Measurements from ENCODE around the gene FIGNL1. TPM values are rescaled to one million over a fixed set of nuclear protein-coding genes. Genes with fewer than 3 reads are reported as not detected.
"Not testable (repeated sequence)": the region's sequence is repeated elsewhere in the genome, so short reads cannot be mapped to it uniquely, and the experiment has no call there.

FIGNL1 gene
- total and polyA plus RNA-seq, 5 donors from 2014 or later, result 10.8 to 13.8 (median 12.5) TPM

DNA sequence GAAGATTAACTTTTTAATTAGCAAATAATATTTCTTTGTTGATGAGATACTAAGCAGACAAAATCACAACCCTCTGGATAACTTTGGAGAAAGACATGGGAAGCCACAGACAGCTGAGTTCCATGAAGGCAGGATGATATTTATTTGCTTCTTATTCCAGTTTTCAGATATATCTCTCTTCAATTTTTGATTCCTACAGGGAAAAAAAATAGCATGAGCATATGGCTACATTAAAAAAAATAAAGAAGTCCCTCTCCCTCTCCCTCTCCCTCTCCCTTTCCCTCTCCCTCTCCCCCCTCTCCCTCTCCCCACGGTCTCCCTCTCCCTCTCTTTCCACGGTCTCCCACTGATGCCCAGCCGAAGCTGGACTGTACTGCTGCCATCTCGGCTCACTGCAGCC lies 8.5 kb upstream of the FIGNL1 start:
- ATAC-seq (ENCODE audit: low read depth in 2 of 2); H3K27ac Mint-ChIP-seq; H3K36me3 Mint-ChIP-seq: not testable (repeated sequence)

DNA sequence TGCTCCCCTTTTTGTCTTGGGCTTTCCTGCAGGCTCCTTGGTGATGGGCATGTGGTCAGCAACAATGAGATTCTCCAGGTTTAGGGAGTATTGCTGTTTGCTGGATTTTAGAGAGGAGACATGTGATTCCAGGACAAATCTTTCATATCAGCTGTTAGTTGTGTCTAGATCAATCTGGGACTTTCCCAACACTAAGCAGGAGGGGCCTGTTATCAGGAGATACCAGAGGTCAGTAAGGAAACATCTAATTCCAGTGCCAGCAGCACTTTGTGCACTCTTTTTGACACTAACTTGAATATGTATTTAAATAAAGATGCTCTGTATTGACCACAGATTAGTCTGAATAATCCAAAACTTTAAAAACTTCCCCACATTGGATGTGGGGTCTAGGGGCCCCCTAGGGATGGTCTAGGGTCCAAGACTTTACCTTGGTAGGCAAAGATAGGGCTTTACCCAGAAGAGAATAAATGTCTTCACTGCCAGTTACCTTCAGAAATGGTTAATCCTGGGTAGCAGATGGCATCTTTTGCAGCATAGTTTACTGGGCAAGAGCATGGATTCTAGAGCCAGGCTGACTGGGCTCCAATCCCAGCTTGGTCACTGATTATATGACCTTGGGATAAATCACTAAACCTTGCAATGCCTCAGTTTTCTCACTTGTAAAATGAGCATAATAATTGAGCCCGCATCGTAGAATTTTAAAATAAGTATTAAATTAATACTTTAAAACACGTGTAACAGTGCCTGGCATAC lies 6.4 kb upstream of the FIGNL1 start:
- H3K27ac ChIP-seq (ENCODE audit: insufficient read depth, low read length, poor library complexity, severe bottlenecking), result no peak overlapping the region
- H3K27ac Mint-ChIP-seq, result no peak overlapping the region
- H3K4me3 ChIP-seq (ENCODE audit: low read depth, low read length), result no peak overlapping the region

More for the DNA sequence above, 8.5 kb upstream of the FIGNL1 start:
- H3K4me1 Mint-ChIP-seq; H3K9me3 Mint-ChIP-seq; H3K4me3 ChIP-seq (ENCODE audit: low read depth, low read length); H3K4me1 ChIP-seq (ENCODE audit: control insufficient read depth, insufficient read depth, low read length, poor library complexity, severe bottlenecking); H3K36me3 ChIP-seq (ENCODE audit: control insufficient read depth, insufficient read depth, low read length); DNase-seq; H3K27me3 ChIP-seq (ENCODE audit: control insufficient read depth, insufficient read depth, low read length); H3K9me3 ChIP-seq (ENCODE audit: control insufficient read depth in 2 of 2, low read length in 2 of 2); H3K4me3 Mint-ChIP-seq; H3K27ac ChIP-seq (ENCODE audit: insufficient read depth, low read length, poor library complexity, severe bottlenecking): not testable (repeated sequence)
- H3K27me3 Mint-ChIP-seq, result peaks cover 36% of the 10 kb centered on the region

DNA sequence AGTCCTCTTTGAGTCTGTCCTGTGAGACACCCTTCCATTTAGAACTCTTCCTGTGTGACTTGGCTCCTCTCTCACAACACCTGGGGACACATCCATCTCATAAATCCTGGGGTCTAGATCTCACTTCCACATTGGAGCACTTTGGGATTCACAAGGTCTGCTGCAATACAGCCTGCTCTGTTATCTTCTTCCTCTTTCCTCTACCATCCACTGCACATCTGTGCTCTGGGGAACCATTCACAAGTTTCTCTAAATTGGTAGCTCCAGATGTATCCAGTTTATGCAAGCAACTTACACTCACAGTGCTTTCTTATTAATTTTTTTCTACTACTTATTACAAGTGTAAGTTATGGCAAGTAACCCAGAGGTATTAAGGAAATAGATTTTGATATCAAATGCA lies 5.5 kb upstream of the FIGNL1 start:
- Histone ChIP-seq H3K4me1 (ENCODE audit: control insufficient read depth, insufficient read depth, low read length, poor library complexity, severe bottlenecking) (peaks cover 8% of the 10 kb centered on the region), H3K36me3 (ENCODE audit: control insufficient read depth, insufficient read depth, low read length) (no peaks in the 10 kb centered on the region), H3K4me3 (ENCODE audit: low read depth, low read length) (no peak overlapping the region), H3K27ac (ENCODE audit: insufficient read depth, low read length, poor library complexity, severe bottlenecking) (no peak overlapping the region), H3K27me3 (ENCODE audit: control insufficient read depth, insufficient read depth, low read length) (peaks cover 3% of the 10 kb centered on the region), H3K9me3 (ENCODE audit: control insufficient read depth in 2 of 2, low read length in 2 of 2) (no peaks in the 10 kb centered on the region)
- H3K4me3 Mint-ChIP-seq, result peak overlapping the region in 1 of 4 donors; percentile 8
- DNase-seq, result no peak
- peak overlapping the region in 1 of 3 donors; percentile 35 for H3K27ac Mint-ChIP-seq
- no peaks in the 10 kb centered on the region for H3K36me3 Mint-ChIP-seq
- H3K27me3 Mint-ChIP-seq, result peaks cover 38% of the 10 kb centered on the region
- peaks cover 0 to 3% (median 0%) of the 10 kb centered on the region in 7 donors for H3K9me3 Mint-ChIP-seq
- ATAC-seq (ENCODE audit: low read depth in 2 of 2), result no peak
- peaks cover 0 to 9% (median 7%) of the 10 kb centered on the region in 4 donors for H3K4me1 Mint-ChIP-seq

More for the DNA sequence above, 6.4 kb upstream of the FIGNL1 start:
- Mint-ChIP-seq H3K27me3 (peaks cover 38% of the 10 kb centered on the region), H3K4me3 (no peak overlapping the region), H3K4me1 (peaks cover 0 to 3% (median under 1%) of the 10 kb centered on the region in 4 donors), H3K9me3 (peaks cover 0 to 3% (median 0%) of the 10 kb centered on the region in 7 donors), H3K36me3 (no peaks in the 10 kb centered on the region)
- Histone ChIP-seq H3K36me3 (ENCODE audit: control insufficient read depth, insufficient read depth, low read length) (no peaks in the 10 kb centered on the region), H3K27me3 (ENCODE audit: control insufficient read depth, insufficient read depth, low read length) (peaks cover 3% of the 10 kb centered on the region), H3K4me1 (ENCODE audit: control insufficient read depth, insufficient read depth, low read length, poor library complexity, severe bottlenecking) (peaks cover under 1% of the 10 kb centered on the region), H3K9me3 (ENCODE audit: control insufficient read depth in 2 of 2, low read length in 2 of 2) (no peaks in the 10 kb centered on the region)
- ATAC-seq (ENCODE audit: low read depth in 2 of 2) (no peak), DNase-seq (no peak)

DNA sequence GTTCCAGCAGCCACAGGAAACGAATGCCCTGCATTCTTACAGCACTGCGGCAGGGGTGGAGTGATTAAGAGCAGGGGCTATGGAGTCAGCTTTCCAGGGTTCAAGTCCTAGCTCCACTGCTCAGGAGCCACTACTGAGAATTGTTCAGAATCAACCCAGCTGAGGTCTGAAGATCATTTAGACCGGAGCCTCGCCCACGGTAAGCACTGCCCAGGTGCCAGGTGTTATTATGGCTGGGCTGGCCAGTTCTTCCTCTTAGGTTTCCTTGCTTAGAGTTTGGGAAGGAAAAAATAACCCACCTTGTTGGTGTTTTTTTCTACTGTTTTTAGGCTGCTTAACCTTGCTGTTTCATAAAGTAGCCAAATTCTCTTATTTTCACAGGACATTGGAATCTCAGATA lies 4.8 kb upstream of the FIGNL1 start:
- H3K9me3 ChIP-seq (ENCODE audit: control insufficient read depth in 2 of 2, low read length in 2 of 2), result no peaks in the 10 kb centered on the region
- no peak for DNase-seq
- H3K9me3 Mint-ChIP-seq, result peaks cover 0 to 3% (median 0%) of the 10 kb centered on the region in 7 donors
- no peak overlapping the region for H3K27ac Mint-ChIP-seq
- no peak overlapping the region for H3K4me3 ChIP-seq (ENCODE audit: low read depth, low read length)
- peaks cover 38% of the 10 kb centered on the region for H3K27me3 Mint-ChIP-seq
- H3K36me3 Mint-ChIP-seq, result no peaks in the 10 kb centered on the region
- peaks cover 3% of the 10 kb centered on the region for H3K27me3 ChIP-seq (ENCODE audit: control insufficient read depth, insufficient read depth, low read length)
- no peak overlapping the region for H3K27ac ChIP-seq (ENCODE audit: insufficient read depth, low read length, poor library complexity, severe bottlenecking)
- peaks cover 10% of the 10 kb centered on the region for H3K4me1 ChIP-seq (ENCODE audit: control insufficient read depth, insufficient read depth, low read length, poor library complexity, severe bottlenecking)
- H3K4me3 Mint-ChIP-seq, result no peak overlapping the region
- no peaks in the 10 kb centered on the region for H3K36me3 ChIP-seq (ENCODE audit: control insufficient read depth, insufficient read depth, low read length)
- peaks cover 0 to 15% (median 10%) of the 10 kb centered on the region in 4 donors for H3K4me1 Mint-ChIP-seq
- ATAC-seq (ENCODE audit: low read depth in 2 of 2), result no peak

DNA sequence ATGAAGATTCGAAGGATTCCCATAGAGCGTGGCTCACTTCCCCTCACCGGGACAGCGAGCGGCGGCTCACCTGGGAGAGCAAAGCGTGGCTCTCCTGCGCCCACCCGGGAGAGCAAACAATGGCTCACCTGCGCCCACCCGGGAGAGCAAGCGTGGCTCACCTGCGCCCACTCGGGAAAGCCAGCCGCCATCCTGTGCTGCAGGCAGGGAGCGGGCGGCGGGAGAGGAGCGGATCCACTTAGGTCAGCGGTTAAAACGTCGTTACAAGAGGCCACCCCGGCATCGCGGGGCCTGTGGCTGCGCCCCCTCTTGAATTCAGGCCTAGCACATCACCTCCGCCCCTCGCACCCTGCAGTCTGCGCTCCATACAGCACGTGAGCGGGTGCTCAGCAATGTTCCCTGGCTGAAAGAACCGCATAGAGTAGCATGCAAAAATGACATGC lies 461 bp upstream of the FIGNL1 start:
- peak; percentile 3 to 6 for ATAC-seq (ENCODE audit: low read depth in 2 of 2)

DNA sequence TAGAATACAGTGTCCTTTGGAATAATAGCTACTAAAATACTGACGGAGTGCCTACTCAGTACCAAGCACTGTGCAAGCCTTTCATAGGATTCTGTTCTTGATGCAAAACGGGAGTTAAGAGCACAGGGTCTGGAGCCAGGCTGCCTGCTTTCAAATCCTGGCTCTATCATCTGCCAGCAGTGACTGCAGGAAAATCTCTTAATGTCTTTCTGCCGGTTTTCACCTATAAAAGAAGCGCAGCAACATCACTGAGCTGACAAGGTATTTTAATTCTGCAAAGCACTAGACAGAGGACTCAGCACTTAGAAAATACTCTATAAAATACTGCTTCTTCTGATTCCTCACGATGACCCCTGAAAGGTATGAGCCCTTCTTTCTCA lies 659 bp downstream of the FIGNL1 start:
- DNase-seq, result no peak
- peak overlapping the region; percentile 94 to 97 (median 95) for H3K4me3 Mint-ChIP-seq

More for the DNA sequence above, 461 bp upstream of the FIGNL1 start:
- peak overlapping the region; percentile 67 for H3K4me3 ChIP-seq (ENCODE audit: low read depth, low read length)
- Mint-ChIP-seq H3K27me3 (peaks cover 22% of the 10 kb centered on the region), H3K4me3 (peak overlapping the region; percentile 94 to 97 (median 95)), H3K4me1 (peaks cover 16 to 31% (median 23%) of the 10 kb centered on the region in 4 donors), H3K36me3 (peaks cover 14% of the 10 kb centered on the region), H3K27ac (peak overlapping the region; percentile 92 to 98 (median 97)), H3K9me3 (peaks cover 0 to 2% (median 0%) of the 10 kb centered on the region in 7 donors)
- H3K27me3 ChIP-seq (ENCODE audit: control insufficient read depth, insufficient read depth, low read length), result no peaks in the 10 kb centered on the region
- H3K27ac ChIP-seq (ENCODE audit: insufficient read depth, low read length, poor library complexity, severe bottlenecking), result peak overlapping the region; percentile 88
- peaks cover 15% of the 10 kb centered on the region for H3K36me3 ChIP-seq (ENCODE audit: control insufficient read depth, insufficient read depth, low read length)
- H3K9me3 ChIP-seq (ENCODE audit: control insufficient read depth in 2 of 2, low read length in 2 of 2), result no peaks in the 10 kb centered on the region
- peak in 1 of 3 donors; percentile 49 for DNase-seq
- H3K4me1 ChIP-seq (ENCODE audit: control insufficient read depth, insufficient read depth, low read length, poor library complexity, severe bottlenecking), result peaks cover 20% of the 10 kb centered on the region

DNA sequence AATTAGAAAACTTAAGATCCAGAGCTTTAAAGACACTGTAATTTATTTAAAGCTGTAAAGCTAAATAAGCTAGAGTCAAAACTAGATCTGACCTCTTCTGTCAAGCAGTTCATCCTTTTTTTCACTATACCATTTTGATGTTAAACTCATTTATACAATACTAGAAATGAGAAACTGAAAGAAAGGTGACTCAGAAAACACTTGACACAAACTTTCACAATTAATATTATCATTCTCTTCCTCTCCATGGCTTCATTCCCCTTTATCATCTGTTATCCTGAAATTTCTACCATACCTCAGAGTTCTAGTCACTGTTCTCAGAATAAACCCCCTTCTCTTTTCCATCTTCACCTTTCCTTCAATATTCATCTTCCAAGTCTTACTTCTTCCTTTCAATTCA lies 1.3 kb downstream of the FIGNL1 start:
- H3K27ac Mint-ChIP-seq, result peak overlapping the region; percentile 2 to 98 (median 97)
- peaks cover 9% of the 10 kb centered on the region for H3K27me3 Mint-ChIP-seq
- peak overlapping the region; percentile 69 for H3K4me3 ChIP-seq (ENCODE audit: low read depth, low read length)
- H3K27ac ChIP-seq (ENCODE audit: insufficient read depth, low read length, poor library complexity, severe bottlenecking), result peak overlapping the region; percentile 88
- no peaks in the 10 kb centered on the region for H3K9me3 ChIP-seq (ENCODE audit: control insufficient read depth in 2 of 2, low read length in 2 of 2)
- no peaks in the 10 kb centered on the region for H3K27me3 ChIP-seq (ENCODE audit: control insufficient read depth, insufficient read depth, low read length)
- peaks cover 25% of the 10 kb centered on the region for H3K36me3 ChIP-seq (ENCODE audit: control insufficient read depth, insufficient read depth, low read length)
- no peak for ATAC-seq (ENCODE audit: low read depth in 2 of 2)
- H3K36me3 Mint-ChIP-seq, result peaks cover 23% of the 10 kb centered on the region
- peak in 1 of 3 donors; percentile 26 for DNase-seq
- peaks cover 20% of the 10 kb centered on the region for H3K4me1 ChIP-seq (ENCODE audit: control insufficient read depth, insufficient read depth, low read length, poor library complexity, severe bottlenecking)
- peaks cover 18 to 31% (median 25%) of the 10 kb centered on the region in 4 donors for H3K4me1 Mint-ChIP-seq
- H3K4me3 Mint-ChIP-seq, result peak overlapping the region; percentile 18 to 96 (median 62)
- H3K9me3 Mint-ChIP-seq, result peaks cover 0 to 1% (median 0%) of the 10 kb centered on the region in 7 donors

More for the DNA sequence above, 659 bp downstream of the FIGNL1 start:
- peaks cover 14% of the 10 kb centered on the region for H3K27me3 Mint-ChIP-seq
- no peaks in the 10 kb centered on the region for H3K9me3 ChIP-seq (ENCODE audit: control insufficient read depth in 2 of 2, low read length in 2 of 2)
- peak overlapping the region; percentile 88 for H3K27ac ChIP-seq (ENCODE audit: insufficient read depth, low read length, poor library complexity, severe bottlenecking)
- H3K36me3 ChIP-seq (ENCODE audit: control insufficient read depth, insufficient read depth, low read length), result peaks cover 20% of the 10 kb centered on the region
- peak overlapping the region; percentile 79 to 98 (median 97) for H3K27ac Mint-ChIP-seq
- ATAC-seq (ENCODE audit: low read depth in 2 of 2), result no peak
- H3K36me3 Mint-ChIP-seq, result peaks cover 18% of the 10 kb centered on the region
- peaks cover 16 to 31% (median 23%) of the 10 kb centered on the region in 4 donors for H3K4me1 Mint-ChIP-seq
- peaks cover 0 to 1% (median 0%) of the 10 kb centered on the region in 7 donors for H3K9me3 Mint-ChIP-seq
- H3K27me3 ChIP-seq (ENCODE audit: control insufficient read depth, insufficient read depth, low read length), result no peaks in the 10 kb centered on the region
- H3K4me3 ChIP-seq (ENCODE audit: low read depth, low read length), result peak overlapping the region; percentile 69
- peaks cover 20% of the 10 kb centered on the region for H3K4me1 ChIP-seq (ENCODE audit: control insufficient read depth, insufficient read depth, low read length, poor library complexity, severe bottlenecking)
